ENCODE measurements around the gene NRDE2. TPM values are rescaled to one million over a fixed set of nuclear protein-coding genes. Genes with fewer than 3 reads are reported as not detected.

NRDE2 gene
- total RNA-seq, 3 donors from 2014 or later = 23.0 to 31.5 (median 26.1) TPM

GRCh38 chr14:90349739-90350138, 18.0 kb upstream of the NRDE2 start:
- no peak for TF ChIP-seq CTCF (IDR thresholded peaks at IDR 0.05)
- H3K36me3 ChIP-seq (ENCODE audit: low read depth) = no peaks in the 10 kb centered on the region
- DNase-seq = no peak
- intact Hi-C loops (cut with DNase I, micrococcal nuclease) = no loop called here
- H3K9me3 ChIP-seq = no peaks in the 10 kb centered on the region
- H3K4me3 ChIP-seq = no peak overlapping the region
- ATAC-seq = no peak
- H3K4me1 ChIP-seq (ENCODE audit: low read depth) = no peaks in the 10 kb centered on the region

GRCh38 chr14:90348270-90348669, 16.5 kb upstream of the NRDE2 start:
- no peak overlapping the region for H3K4me3 ChIP-seq

GRCh38 chr14:90345239-90345557, 13.5 kb upstream of the NRDE2 start:
- no peaks in the 10 kb centered on the region for H3K4me1 ChIP-seq (ENCODE audit: low read depth)
- TF ChIP-seq CTCF (IDR thresholded peaks at IDR 0.05) = no peak
- ATAC-seq = no peak
- no peak for DNase-seq
- intact Hi-C loops (cut with DNase I, micrococcal nuclease) = no loop called here
- H3K9me3 ChIP-seq = no peaks in the 10 kb centered on the region
- H3K4me3 ChIP-seq = no peak overlapping the region
- no peaks in the 10 kb centered on the region for H3K36me3 ChIP-seq (ENCODE audit: low read depth)

More at GRCh38 chr14:90348270-90348669, 16.5 kb upstream of the NRDE2 start:
- DNase-seq (no peak), ATAC-seq (no peak)
- H3K4me1 ChIP-seq (ENCODE audit: low read depth) = no peaks in the 10 kb centered on the region
- H3K9me3 ChIP-seq = no peaks in the 10 kb centered on the region
- H3K36me3 ChIP-seq (ENCODE audit: low read depth) = no peaks in the 10 kb centered on the region
- no peak for TF ChIP-seq CTCF (IDR thresholded peaks at IDR 0.05)
- intact Hi-C loops (cut with DNase I, micrococcal nuclease) = no loop called here

GRCh38 chr14:90344331-90345238, 12.8 kb upstream of the NRDE2 start:
- no peaks in the 10 kb centered on the region for H3K9me3 ChIP-seq
- DNase-seq (no peak), ATAC-seq (no peak)
- no peak for TF ChIP-seq CTCF (IDR thresholded peaks at IDR 0.05)
- no peaks in the 10 kb centered on the region for H3K4me1 ChIP-seq (ENCODE audit: low read depth)
- intact Hi-C loops (cut with DNase I, micrococcal nuclease) = no loop called here
- H3K4me3 ChIP-seq = no peak overlapping the region
- no peaks in the 10 kb centered on the region for H3K36me3 ChIP-seq (ENCODE audit: low read depth)

- ATAC-seq (no peak), DNase-seq (no peak)
- Histone ChIP-seq H3K36me3 (ENCODE audit: low read depth) (no peaks in the 10 kb centered on the region), H3K4me3 (no peak overlapping the region), H3K4me1 (ENCODE audit: low read depth) (no peaks in the 10 kb centered on the region), H3K9me3 (no peaks in the 10 kb centered on the region)
- no peak for TF ChIP-seq CTCF (IDR thresholded peaks at IDR 0.05)
- intact Hi-C loops (cut with DNase I, micrococcal nuclease) = no loop called here
These were observed 10.6 kb upstream of the NRDE2 start for GRCh38 chr14:90342327-90342726.
